GM18873 (cell line): Measurements from ENCODE around the gene BEST2.
"Not testable (repeated sequence)": the region's sequence is repeated elsewhere in the genome, so short reads cannot be mapped to it uniquely, and the experiment has no call there.

Experiments
- ATAC-seq: cut with Tn5 transposase; IDR thresholded peaks from one replicate; pipeline ENCODE4 v1.9.1; 2021; ENCODE audit warnings: mild to moderate bottlenecking, moderate library complexity, moderate number of reproducible peaks; ENCODE audit not compliant: unreplicated experiment, low FRiP score

The BEST2 gene

GRCh38 chr19:12796146-12797071, 44.8 kb downstream of the BEST2 start:
- no peak for ATAC-seq

- no peak for ATAC-seq
These were observed 45.6 kb downstream of the BEST2 start for GRCh38 chr19:12797141-12797587.

- ATAC-seq: not testable (repeated sequence)
These were observed 46.0 kb downstream of the BEST2 start for GRCh38 chr19:12797607-12798006.

- ATAC-seq: no peak
These were observed 48.3 kb downstream of the BEST2 start for GRCh38 chr19:12799742-12800465.

GRCh38 chr19:12800466-12800770, 48.8 kb downstream of the BEST2 start:
- ATAC-seq: no peak

GRCh38 chr19:12800923-12801465, 49.4 kb downstream of the BEST2 start:
- ATAC-seq: no peak

GRCh38 chr19:12801466-12802266, 50.1 kb downstream of the BEST2 start, which contains the start of the genes PRDX2 and THSD8:
Gene PRDX2, minus strand, starts transcription at chr19:12801800. Its CDS starts 539 bp downstream, at chr19:12801261.
Gene THSD8, plus strand, starts transcription at chr19:12802069. Its CDS starts 3 bp downstream, at chr19:12802072.
- no peak for ATAC-seq

GRCh38 chr19:12802267-12803106, 50.9 kb downstream of the BEST2 start:
- no peak for ATAC-seq

- no peak for ATAC-seq
These were observed 52.5 kb downstream of the BEST2 start for GRCh38 chr19:12804051-12804450.

- no peak for ATAC-seq
These were observed 54.9 kb downstream of the BEST2 start, which contains the start of gene RNASEH2A for GRCh38 chr19:12806242-12807081. Gene RNASEH2A, plus strand, starts transcription at chr19:12806584. Its CDS starts 90 bp downstream, at chr19:12806674.
